K562 (cell line): ENCODE data around the gene STX2. TPM values are rescaled to one million over a fixed set of nuclear protein-coding genes. Genes with fewer than 3 reads are reported as not detected.

Source experiments
- ATAC-seq: fragments of 200-7000 bp; cut with Tn5 transposase; 3 replicates; pipeline ENCODE4 v1.9.1; 2020; ENCODE audit warnings: moderate library complexity
- BruUV-seq: library from RNA; stranded (reverse); fragments of 400-500 nt; replicated peaks from 2 replicates; lab custom pipeline; 2021; lab: Mats Ljungman, UMichigan
- CTCF ChIA-PET: fragments of 300-600 bp; formaldehyde crosslinking; extraction: SDS; loops from one replicate; lab custom pipeline; 2021; ENCODE audit warnings: low intra/inter-chr PET ratio; lab: Yijun Ruan, JAX
- POLR2A ChIA-PET: fragments of 300-600, 350-650 bp; sonication (Branson Sonifier 250); formaldehyde crosslinking; extraction: SDS; loops from one replicate; lab custom pipeline; 2021; ENCODE audit warnings: antibody characterized with exemption, inconsistent platforms; lab: Yijun Ruan, JAX
- DNase-seq, 4 experiments: peaks; one replicate each; pipeline versions ENCODE4 v3.0.0 to v3.0.0-alpha.2; 2011 to 2018; ENCODE audit warnings: low spot score in 3 of 4, mixed read lengths in 3 of 4; ENCODE audit errors: extremely low read depth in 1 of 4
- FAIRE-seq: peaks from 2 replicates; lab custom pipeline; 2011; peaks lifted over from hg19 to GRCh38; lab: Jason Lieb, UNC
- H2AFZ ChIP-seq: 2 replicates; pipeline ENCODE4 v1.6.0; 2011; ENCODE audit warnings: low read depth, low read length, control low read depth, inconsistent platforms
- H3K27ac ChIP-seq: fragments of 200-600 bp; 3 replicates; pipeline ENCODE4 v1.8.0; 2011; ENCODE audit warnings: low read depth, mild to moderate bottlenecking, control low read depth, inconsistent platforms, low read length, moderate library complexity, mixed read lengths; ENCODE audit errors: extremely low read depth
- H3K27me3 ChIP-seq, 2 experiments: fragments of 300-600 bp in 1 of 2; 2 replicates in 1 of 2; 3 replicates in 1 of 2; pipeline versions ENCODE4 v1.6.0 to v1.8.0; 2011; ENCODE audit warnings: inconsistent platforms in 2 of 2, low read length in 2 of 2, mild to moderate bottlenecking in 1 of 2, mixed read lengths in 1 of 2, moderate library complexity in 1 of 2; ENCODE audit not compliant: control insufficient read depth in 2 of 2, insufficient read depth in 2 of 2
- H3K36me3 ChIP-seq: fragments of 300-600 bp; 3 replicates; pipeline ENCODE4 v1.8.0; 2011; ENCODE audit warnings: mild to moderate bottlenecking, low read length, inconsistent platforms; ENCODE audit not compliant: control insufficient read depth, insufficient read depth
- H3K4me1 ChIP-seq, 2 experiments: fragments of 200-600 bp in 1 of 2; replicated peaks in 1 of 2; 2 replicates in 1 of 2; 3 replicates in 1 of 2; pipeline versions ENCODE4 v1.5.1 to v1.8.0; 2011; ENCODE audit warnings: inconsistent platforms in 2 of 2, low read length in 2 of 2, mild to moderate bottlenecking in 1 of 2, mixed read lengths in 1 of 2, moderate library complexity in 1 of 2; ENCODE audit not compliant: control insufficient read depth in 2 of 2, insufficient read depth in 2 of 2
- H3K4me2 ChIP-seq: 2 replicates; pipeline ENCODE4 v1.6.1; 2011; ENCODE audit warnings: low read length, control low read depth, inconsistent platforms, mixed read lengths; ENCODE audit not compliant: insufficient read depth
- H3K4me3 ChIP-seq: fragments of 200-600 bp; sonication (generic), shearing (Covaris generic); 2 replicates; pipeline ENCODE4 v1.5.1; 2016; ENCODE audit warnings: control low read depth, inconsistent platforms
- H3K79me2 ChIP-seq: fragments of 200-600 bp; 3 replicates; pipeline ENCODE4 v1.8.0; 2011; ENCODE audit warnings: low read length, inconsistent platforms; ENCODE audit not compliant: control insufficient read depth, insufficient read depth
- H3K9ac ChIP-seq, 2 experiments: 2 replicates each; pipeline versions ENCODE4 v1.6.0 to v1.6.1; 2011; ENCODE audit warnings: low read depth in 2 of 2, low read length in 2 of 2, control low read depth in 1 of 2, inconsistent platforms in 1 of 2, mild to moderate bottlenecking in 1 of 2, mixed read lengths in 1 of 2; ENCODE audit not compliant: insufficient read depth in 1 of 2
- H3K9me1 ChIP-seq: one replicate; pipeline ENCODE4 v1.6.0; 2011; ENCODE audit warnings: inconsistent platforms, mild to moderate bottlenecking, low read length, moderate library complexity; ENCODE audit not compliant: control insufficient read depth, insufficient read depth
- H3K9me3 ChIP-seq: replicated peaks from 2 replicates; pipeline ENCODE4 v1.5.1; 2011; ENCODE audit warnings: low read depth, low read length, inconsistent platforms; ENCODE audit not compliant: control insufficient read depth, insufficient read depth
- H4K20me1 ChIP-seq: replicated peaks from 2 replicates; pipeline ENCODE4 v1.6.1; 2011; ENCODE audit warnings: low read length, inconsistent platforms, mixed read lengths; ENCODE audit not compliant: control insufficient read depth, insufficient read depth
- GABPA ChIP-seq: fragments of 200-800 bp; sonication (Bioruptor generic); conservative IDR thresholded peaks from 2 replicates; pipeline ENCODE4 v1.6.1; 2016; ENCODE audit warnings: low read depth, missing genetic modification characterization, missing compliant biosample characterization
- POLR3G ChIP-seq: IDR thresholded peaks from 2 replicates; pipeline ENCODE4 v1.6.1; 2011; ENCODE audit not compliant: insufficient read length, insufficient replicate concordance; ENCODE audit errors: extremely low read depth
- PRDM10 ChIP-seq: fragments of 450-650 bp; IDR thresholded peaks from 2 replicates; pipeline ENCODE4 v1.6.1; 2018; ENCODE audit not compliant: partially characterized antibody
- THRB ChIP-seq: fragments of 450-650 bp; formaldehyde crosslinking; conservative IDR thresholded peaks from 2 replicates; pipeline ENCODE4 v1.4.0; 2022; ENCODE audit warnings: mild to moderate bottlenecking, missing genetic modification characterization
- U2AF2 ChIP-seq: fragments of 200-400 bp; formaldehyde crosslinking; optimal IDR thresholded peaks from 2 replicates; pipeline ENCODE3; 2017; ENCODE audit warnings: low read depth, mild to moderate bottlenecking, low read length
- ZBTB11 ChIP-seq, 3 experiments: fragments of 200-800 bp in 1 of 3; fragments of 250-450 bp in 1 of 3; fragments of 450-650 bp in 1 of 3; sonication (Bioruptor Pico) in 1 of 3; sonication (Bioruptor generic) in 1 of 3; formaldehyde crosslinking in 1 of 3; IDR thresholded peaks; 2 replicates each; pipeline versions ENCODE4 v1.6.1 to v1.8.0; 2016 to 2022; ENCODE audit warnings: mild to moderate bottlenecking in 2 of 3, missing genetic modification characterization in 2 of 3, missing compliant biosample characterization in 1 of 3, moderate library complexity in 1 of 3
- ZBTB8A ChIP-seq: fragments of 450-650 bp; IDR thresholded peaks from 2 replicates; pipeline ENCODE4 v1.6.1; 2018; ENCODE audit warnings: mild to moderate bottlenecking, moderate library complexity; ENCODE audit not compliant: partially characterized antibody
- ZNF239 ChIP-seq: fragments of 250-450 bp; sonication (Bioruptor Pico); IDR thresholded peaks from 2 replicates; pipeline ENCODE4 v1.4.0; 2020; ENCODE audit warnings: mild to moderate bottlenecking
- ZNF408 ChIP-seq: fragments of 250-450 bp; sonication (Bioruptor Pico); IDR thresholded peaks from 2 replicates; pipeline ENCODE4 v1.4.0; 2020; ENCODE audit warnings: low read depth, mild to moderate bottlenecking, moderate library complexity
- WGBS: fragments of 100-300 bp; shearing (Covaris generic); methylation state at CpG from one replicate; pipeline ENCODE4 v1.1.6; 2016; ENCODE audit warnings: low coverage, mixed read lengths; ENCODE audit not compliant: insufficient coverage; ENCODE audit errors: missing lambda C conversion rate; 5-methylcytosine and 5-hydroxymethylcytosine counted together
- in situ Hi-C: fragments of 300-500 bp; cut with MboI; formaldehyde crosslinking; loops from 4 replicates; pipeline ENCODE4 v1.15.0; 2018; ENCODE audit warnings: inconsistent platforms, mixed read lengths
- intact Hi-C: fragments of 100-400 bp; cut with micrococcal nuclease; formaldehyde crosslinking; loops from 2 replicates; pipeline ENCODE4 v1.14.2; 2022
- polyA plus RNA-seq, 8 experiments: library from polyadenylated mRNA; depleted of rRNA in 4 of 8; stranded (reverse) in 5 of 8; unstranded in 3 of 8; fragments of >200 nt; fragmentation: Nextera tagmentation in 2 of 8; fragmentation: Illumina TruSeq in 1 of 8; extraction: Ambion mirVana in 2 of 8; extraction: Trizol in 1 of 8; gene quantifications; 2 replicates each; pipeline versions ENCODE4 v1.2.1 to v1.2.3, GENCODE V29; 2011 to 2014; ENCODE audit warnings: inconsistent platforms in 1 of 8, missing spikeins in 1 of 8
- total RNA-seq, 7 experiments: library from RNA; depleted of rRNA in 6 of 7; stranded (reverse); fragments of >200 nt in 6 of 7; fragmentation: Illumina TruSeq in 2 of 7; extraction: Trizol in 2 of 7; gene quantifications; 2 replicates each; pipeline versions ENCODE4 v1.2.1 to v1.2.3, GENCODE V29; 2011 to 2021; ENCODE audit warnings: low replicate concordance in 1 of 7
- TF ChIP-seq, protein P1 (sequence below): IDR thresholded peaks from 2 replicates; pipeline ENCODE4 v1.6.1; 2016; ENCODE audit warnings: missing genetic modification characterization, missing compliant biosample characterization

Gene STX2
- total and polyA plus RNA-seq, 9 of the 15 experiments (the other 6 are each of a cell fraction or from before 2014, with no cell fraction given) = 22.2 to 54.6 (median 30.8) TPM

- no peak for ATAC-seq
- ChIA-PET POLR2A (interaction anchor here (0.5 to 1.3 kb wide), 2 partner anchors 11 to 725 kb away, joined by 3 read pairs; no protein-coding TSS in a partner anchor), CTCF (no interaction called here)
- Histone ChIP-seq H3K4me1 (no peaks in the 10 kb centered on the region), H3K4me2 (no peak overlapping the region), H3K9ac (no peak overlapping the region; a peak in 1 of 4 replicates), H3K36me3 (peaks cover 89% of the 10 kb centered on the region), H2AFZ (no peak overlapping the region), H3K27ac (no peak overlapping the region), H3K9me3 (no peaks in the 10 kb centered on the region), H4K20me1 (no peaks in the 10 kb centered on the region), H3K9me1 (no peaks in the 10 kb centered on the region), H3K4me3 (no peak overlapping the region), H3K27me3 (no peaks in the 10 kb centered on the region), H3K79me2 (no peaks in the 10 kb centered on the region)
- intact Hi-C loops (no loop called here), in situ Hi-C loops (no loop called here)
- WGBS = 86% methylated on average over 19 of the region's 19 CpGs
- DNase-seq = no peak
- FAIRE-seq = no peak
- BruUV-seq = no TSS peak
- TF ChIP-seq, protein P1, sequence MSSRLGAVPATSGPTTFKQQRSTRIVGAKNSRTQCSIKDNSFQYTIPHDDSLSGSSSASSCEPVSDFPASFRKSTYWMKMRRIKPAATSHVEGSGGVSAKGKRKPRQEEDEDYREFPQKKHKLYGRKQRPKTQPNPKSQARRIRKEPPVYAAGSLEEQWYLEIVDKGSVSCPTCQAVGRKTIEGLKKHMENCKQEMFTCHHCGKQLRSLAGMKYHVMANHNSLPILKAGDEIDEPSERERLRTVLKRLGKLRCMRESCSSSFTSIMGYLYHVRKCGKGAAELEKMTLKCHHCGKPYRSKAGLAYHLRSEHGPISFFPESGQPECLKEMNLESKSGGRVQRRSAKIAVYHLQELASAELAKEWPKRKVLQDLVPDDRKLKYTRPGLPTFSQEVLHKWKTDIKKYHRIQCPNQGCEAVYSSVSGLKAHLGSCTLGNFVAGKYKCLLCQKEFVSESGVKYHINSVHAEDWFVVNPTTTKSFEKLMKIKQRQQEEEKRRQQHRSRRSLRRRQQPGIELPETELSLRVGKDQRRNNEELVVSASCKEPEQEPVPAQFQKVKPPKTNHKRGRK (tag) = no peak
- no peak for TF ChIP-seq GABPA (tag)
- no peak for TF ChIP-seq U2AF2
- TF ChIP-seq THRB (CRISPR knock-in tag) = no peak
- TF ChIP-seq ZNF239 = no peak
- no peak for TF ChIP-seq POLR3G
- TF ChIP-seq PRDM10 = no peak
- no peak for TF ChIP-seq ZNF408 (CRISPR knock-in tag)
- no peak for TF ChIP-seq ZBTB8A
- no peak for TF ChIP-seq ZBTB11 (CRISPR knock-in tag; IDR thresholded peaks at IDR 0.05)
Observed at GRCh38 chr12:130796985-130797686, 41.9 kb downstream of the STX2 start.
